Stimulated activated naive CD4-positive, alpha-beta T cell (primary cell): ENCODE results near the gene DLG2.

Source experiments
- DNase-seq, 6 experiments: peaks; one replicate each; lab custom pipeline; 2025; lab: John Stamatoyannopoulos, UW

DLG2 gene

DNA sequence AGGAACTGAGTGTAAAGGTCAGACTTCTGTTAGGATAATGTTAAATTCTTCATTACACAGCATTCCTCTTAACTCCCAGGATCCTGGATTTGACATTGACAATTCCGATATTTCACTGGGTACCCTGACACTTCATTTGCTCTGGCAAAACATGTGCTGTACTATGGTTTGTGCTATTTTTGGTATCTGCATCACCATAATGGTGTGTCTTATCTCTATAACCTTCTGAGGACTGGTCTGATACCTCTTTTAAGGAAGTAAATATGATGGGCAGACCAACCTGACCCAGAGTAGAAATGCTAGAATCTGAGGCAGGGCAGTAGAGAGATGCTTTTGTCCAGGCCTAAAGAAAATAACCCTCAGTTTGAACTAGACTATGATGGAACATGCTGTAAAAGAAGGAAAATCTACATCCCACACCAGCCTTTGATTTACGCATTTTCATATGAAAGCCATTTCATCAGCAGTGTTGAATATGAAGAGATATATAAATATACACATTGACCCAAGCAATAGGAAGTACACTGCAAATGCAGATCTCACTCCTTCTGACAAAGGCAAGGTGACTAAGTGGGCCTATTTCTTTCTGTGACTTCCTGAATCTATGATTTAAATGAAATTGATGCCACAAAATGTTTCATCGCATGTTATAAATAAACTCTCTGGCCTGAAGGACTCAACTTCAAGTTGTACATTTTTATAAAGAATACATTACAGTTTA lies 966.7 kb downstream of the DLG2 start:
- no peak for DNase-seq

DNA sequence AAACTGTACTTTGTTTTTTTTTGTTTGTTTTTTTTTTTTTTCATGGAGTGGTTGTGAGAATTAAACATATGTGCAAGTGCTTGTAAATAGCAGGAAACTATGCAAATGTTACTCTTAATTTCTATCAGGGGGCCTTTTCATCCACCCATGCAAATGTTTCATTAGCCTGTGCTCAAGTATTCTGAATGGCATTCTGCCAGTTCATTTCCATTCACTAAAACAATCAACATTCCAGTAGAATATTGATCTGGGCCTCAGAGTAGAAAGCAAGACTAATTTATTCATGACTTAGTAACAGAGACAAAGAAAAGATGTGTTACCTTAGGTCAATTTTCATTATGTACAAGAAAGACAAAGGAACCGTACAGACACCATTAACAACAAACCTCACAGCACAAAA lies 971.4 kb downstream of the DLG2 start:
- no peak for DNase-seq

DNA sequence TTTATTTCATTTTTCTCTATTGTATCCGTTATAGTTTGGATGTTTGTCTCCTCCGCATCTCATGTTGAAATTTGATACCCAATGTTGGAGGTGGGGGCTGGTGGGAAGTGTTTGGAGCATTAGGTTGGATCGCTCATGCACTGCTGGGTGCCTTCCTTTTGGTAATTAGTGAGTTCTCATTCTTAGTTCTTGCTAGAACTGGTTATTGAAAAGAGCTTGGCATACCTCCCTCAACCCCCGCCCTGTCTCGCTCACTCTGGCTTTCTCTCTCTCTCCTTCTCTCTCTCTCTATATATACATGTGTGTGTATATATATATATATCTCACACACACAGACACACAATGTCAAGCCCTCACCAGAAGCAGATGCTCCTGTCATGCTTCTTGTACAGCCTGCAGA lies 978.7 kb downstream of the DLG2 start:
- no peak for DNase-seq

DNA sequence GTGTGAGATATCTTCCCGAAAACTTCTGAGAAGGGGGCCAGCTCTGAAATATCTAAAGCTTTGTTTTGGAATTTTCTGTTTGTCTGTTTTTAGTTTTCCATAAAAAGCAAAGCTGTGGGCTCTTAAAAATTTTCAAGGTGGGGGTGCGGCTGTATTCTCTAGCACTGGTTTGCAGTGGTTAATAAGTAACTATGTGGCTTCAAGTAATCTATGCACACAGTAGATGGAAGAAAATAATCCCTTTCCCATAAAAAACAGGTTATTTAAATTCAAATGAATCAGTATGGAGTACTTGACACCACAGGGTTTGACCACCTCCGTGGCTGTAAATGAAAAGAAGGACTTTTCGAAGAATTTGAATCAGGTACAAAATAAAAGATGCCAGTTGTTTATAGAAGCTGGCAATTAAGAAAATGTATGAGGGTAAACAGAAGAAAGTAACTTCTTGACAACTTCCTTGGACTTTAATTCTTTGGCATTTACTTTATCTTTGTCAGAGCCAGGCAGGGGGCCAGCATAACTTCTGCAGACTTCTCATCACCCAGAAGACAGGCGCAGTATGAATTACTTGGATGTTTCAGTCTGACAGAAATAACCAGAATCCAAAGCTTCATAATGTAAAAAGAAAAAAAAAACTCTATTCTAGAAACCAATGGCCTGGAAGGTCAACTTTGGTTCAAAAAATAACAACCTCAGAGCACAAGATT lies 981.0 kb downstream of the DLG2 start:
- DNase-seq: no peak

DNA sequence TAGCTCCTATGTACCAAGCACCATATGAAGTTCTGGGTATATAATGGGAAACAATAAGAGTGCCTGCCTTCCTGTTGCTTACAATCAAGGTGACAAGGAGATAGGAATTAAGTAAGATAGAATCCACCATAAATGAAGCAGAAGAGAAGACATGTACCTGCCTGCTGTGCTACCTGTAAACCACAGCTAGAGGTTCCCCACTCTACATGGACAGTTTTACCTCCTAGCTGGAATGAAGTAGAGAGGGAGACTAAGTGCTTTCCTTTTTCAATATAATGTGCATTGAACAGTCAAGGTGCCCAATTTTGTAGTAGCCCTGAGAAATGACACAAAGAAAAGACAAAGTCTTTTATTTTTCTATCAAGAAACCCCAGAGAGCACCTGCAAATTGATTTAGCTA lies 984.6 kb downstream of the DLG2 start:
- DNase-seq: no peak

DNA sequence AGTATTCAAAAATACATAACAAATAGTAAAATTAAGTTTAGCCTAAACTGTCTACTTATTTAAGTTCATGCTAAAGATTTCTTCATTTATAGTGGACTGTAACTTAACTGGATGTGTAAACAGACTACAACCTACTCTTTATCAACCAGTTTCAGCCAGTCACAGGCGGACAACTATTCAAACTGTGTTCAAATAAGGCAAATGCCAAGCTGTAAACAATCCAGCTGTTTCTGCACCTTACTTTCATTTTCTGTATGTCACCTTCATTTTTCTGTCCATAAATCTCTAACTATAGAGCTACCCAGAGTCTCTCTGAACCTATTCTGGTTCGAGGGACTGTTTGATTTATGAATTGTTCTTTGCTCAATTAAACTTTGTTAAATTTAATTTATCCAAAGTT lies 992.8 kb downstream of the DLG2 start:
- DNase-seq: no peak

DNA sequence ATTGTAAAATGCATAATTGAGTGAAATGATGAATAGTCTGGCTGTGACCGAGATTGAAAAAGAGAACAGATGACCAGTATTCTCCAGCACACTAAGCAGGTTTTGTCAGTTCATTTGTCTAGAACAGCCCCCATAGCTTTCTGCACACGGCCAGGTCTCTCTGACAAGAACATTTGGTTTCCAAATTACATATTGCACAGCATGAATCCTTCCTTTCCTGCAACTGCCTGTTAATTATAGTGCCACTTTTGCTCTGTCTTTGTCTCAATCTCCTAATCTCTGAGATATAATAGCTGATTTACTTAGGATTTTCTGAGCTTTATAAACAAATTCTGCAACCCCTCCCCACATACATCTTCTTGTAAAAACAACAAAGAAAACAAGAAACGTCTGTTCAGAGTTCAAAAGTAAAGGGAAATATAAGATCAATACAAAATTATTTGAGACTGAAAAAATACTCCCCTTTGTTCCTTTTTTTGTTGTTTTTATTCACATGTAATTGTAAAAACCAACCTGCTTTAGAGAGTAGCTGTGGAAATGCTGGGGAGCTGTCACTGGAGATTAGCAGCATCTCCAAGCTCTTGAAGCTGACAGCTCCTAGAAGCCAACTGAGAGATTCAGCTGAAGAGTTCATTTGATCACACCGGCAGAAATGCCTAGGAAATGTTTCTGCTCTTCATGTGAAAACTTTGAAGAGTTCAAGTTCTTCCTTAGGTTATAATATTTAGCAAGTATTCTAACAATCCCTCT lies 998.1 kb downstream of the DLG2 start:
- DNase-seq: no peak

DNA sequence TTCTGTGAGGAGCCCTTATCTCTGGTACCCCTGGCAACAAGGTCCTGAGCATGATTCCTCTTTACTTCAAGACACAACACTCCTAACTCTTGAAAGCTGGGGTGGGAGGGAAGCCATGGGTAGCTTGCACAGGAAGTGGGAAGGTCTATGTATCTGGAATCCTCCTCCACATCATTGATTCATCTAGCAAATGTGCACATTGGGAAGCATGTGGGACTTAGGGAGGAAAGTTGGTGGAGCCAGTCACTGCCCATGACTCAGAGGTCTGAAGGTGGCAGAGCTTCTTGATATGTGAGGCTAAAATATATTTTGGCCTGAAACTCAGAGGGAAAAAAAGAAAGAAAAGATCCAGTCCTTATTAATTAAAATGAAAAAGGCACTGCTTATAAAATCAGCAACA lies 1000.9 kb downstream of the DLG2 start:
- DNase-seq: no peak

DNA sequence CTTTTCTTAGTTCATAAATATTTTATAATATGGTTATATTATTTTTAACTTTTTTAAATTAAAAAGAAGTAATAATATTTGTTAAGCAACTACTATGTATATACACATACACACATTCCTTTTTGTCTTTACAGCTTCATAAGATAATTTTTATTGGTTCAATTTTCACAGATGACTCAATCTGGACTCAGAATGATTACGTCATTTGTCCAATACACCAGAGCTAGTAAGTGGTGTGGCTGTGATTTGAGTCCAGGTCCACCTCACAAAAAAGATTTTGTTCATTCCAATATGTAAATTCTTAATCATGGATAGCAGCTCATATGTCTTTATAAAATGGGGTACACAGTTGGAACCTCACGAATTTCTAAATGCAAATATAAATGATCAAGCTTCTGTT lies 1014.5 kb downstream of the DLG2 start:
- DNase-seq: no peak

DNA sequence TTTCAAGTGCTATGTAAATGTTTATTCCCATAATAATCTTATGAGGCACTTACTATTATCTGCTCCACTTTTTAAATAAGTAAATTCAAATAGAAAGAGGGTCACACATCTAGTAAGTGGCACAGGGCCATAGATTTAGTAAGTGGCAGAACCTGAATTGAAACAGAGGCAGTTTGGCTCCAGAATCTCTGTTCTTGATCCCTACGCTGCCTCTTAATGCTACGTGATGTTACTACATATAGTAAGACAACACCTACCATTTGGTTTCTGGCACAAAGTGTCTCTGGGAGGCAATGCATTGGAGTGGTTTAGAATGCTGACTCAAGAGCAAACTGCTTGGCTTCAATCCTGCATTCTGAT lies 1018.3 kb downstream of the DLG2 start:
- no peak for DNase-seq

DNA sequence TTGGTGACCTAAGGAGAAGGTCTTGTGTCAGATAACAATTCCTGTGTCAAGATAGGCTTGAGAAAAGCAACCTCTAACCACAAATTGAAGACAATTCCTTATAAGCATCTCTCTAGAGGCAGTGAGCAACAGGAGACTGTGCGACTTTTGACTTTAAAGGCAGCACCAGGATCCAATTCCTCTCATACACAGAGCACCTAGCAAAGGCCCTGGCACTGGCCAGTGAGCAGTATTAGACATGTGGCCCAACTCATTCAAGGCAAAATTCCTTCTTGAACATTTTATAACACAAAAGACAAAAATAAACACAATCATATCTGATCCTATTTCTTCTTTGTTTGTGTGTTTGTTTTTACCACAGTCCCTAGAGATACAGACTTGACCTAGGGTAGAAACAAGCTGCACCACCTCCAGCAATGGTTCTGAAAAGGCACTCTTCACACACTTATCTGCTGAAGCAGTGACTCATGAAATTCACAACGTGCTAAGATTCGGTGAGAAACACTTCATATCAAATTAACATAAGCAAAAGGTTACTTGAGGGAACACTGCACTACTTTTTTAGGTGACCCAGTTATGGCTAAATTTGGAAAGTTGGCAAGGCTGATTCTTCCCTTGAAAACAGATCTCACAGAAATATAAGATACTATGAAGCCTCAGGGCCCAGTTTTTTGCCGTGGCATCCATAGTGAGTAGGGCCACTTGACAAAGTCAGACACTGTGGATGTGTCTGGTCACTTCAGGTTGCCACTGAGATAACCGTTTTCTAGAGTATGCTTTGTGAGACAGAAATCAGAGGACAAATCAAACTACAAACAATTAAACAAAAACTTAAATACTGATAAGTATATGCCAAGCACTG lies 1018.9 kb downstream of the DLG2 start:
- DNase-seq: no peak

DNA sequence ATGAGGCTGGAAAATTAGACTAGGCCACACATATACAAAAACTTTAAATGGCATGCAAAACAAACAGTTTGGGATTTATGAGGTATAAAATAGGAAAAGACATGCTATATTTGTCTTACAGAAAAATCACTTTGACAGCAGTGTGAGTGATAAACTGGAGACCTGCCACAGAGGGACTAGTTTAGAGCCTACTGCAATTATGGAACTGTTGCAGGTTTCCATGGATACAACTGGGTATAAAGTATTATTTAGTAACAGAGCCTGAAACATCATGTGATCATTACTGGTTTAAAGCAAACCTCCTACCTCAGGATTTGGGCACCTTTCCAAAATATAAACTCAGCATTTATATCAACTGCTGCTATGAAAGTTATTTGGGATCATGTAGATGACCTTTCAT lies 1032.5 kb downstream of the DLG2 start:
- no peak for DNase-seq

DNA sequence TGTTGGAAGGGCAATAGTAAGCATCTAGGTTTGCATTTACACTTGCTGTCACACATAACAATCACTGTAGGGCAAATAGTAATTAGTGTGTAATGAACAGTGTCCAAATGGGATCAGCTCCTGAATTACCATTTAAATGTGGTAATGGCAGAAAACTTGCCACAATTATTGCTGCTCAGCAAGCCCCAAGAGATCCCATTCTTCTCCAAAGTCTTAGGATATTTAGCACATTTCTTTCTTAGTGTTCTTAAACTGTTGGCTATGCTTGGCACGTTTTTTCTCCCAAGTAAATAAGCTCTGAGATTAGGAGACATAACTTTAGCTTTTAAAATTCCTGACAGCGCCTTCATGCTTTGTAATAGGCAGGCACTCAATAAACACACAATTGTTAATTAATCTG lies 1037.0 kb downstream of the DLG2 start:
- DNase-seq: no peak

DNA sequence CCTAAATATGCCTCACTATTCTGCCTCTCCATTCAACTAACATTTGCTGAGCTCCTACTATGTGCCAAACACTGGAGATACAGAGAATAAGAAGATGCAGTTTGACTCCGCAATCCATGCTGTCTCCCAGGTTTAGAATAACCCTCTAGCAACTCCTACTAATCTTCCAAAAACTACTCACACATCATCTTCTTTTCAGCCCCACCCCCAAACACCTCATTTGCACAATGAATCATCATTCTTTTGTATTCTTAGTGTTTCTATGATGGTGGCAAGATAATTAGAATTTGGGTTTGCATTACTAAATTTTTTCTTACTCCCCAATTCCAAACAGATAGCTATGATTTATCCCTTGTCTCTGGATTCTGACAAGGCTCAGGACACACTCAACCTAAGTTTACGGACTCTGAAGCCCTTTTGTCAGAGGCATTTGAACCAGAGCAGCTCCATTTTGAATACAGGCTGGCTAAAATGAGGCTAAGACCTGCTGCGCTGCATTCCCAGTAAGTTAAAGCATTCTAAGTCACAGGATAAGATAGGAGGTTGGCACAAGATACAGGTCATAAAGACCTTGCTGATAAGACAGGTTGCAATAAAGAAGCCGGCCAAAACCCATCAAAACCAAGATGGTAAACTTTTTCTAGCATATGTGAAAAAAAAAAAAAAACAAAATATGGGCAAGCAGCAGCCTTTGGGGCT lies 1038.9 kb downstream of the DLG2 start:
- no peak for DNase-seq

DNA sequence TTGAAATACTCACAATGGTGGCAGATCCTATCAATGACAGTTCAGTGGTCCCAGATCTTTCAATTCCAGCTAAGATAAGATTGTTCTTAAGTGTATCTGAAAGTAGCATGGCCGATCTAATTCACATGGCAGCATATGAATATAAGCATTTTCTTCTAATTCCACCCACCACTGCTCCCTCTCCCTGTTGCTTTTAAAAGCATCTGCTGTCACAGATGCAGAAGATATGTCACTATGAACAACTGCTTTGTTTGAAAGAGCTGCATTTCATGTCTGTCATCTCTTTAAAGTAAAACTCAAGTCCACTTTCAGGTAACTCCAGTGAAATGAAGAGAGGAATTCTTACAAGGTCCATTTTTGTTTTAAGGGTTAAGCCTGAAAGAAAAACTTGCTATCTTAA lies 1044.0 kb downstream of the DLG2 start:
- DNase-seq: no peak

DNA sequence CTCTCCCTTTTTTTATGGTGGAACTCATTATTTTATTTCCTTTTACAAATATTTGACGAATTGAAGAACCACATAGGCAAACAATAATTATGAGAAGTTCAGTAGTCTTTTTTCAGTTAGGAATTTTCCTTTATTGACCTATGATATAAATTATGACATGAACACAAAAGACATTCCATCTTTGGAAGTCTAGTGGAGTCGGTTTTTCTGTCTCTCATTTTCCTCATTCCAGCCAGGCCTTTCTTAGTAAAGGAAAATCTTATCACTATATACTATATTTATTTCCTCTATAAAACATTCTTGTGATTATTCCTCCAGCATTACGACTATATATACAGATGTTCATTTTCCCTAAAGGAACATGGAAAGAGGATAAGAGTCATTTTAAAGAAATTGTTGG lies 1046.1 kb downstream of the DLG2 start:
- no peak for DNase-seq

DNA sequence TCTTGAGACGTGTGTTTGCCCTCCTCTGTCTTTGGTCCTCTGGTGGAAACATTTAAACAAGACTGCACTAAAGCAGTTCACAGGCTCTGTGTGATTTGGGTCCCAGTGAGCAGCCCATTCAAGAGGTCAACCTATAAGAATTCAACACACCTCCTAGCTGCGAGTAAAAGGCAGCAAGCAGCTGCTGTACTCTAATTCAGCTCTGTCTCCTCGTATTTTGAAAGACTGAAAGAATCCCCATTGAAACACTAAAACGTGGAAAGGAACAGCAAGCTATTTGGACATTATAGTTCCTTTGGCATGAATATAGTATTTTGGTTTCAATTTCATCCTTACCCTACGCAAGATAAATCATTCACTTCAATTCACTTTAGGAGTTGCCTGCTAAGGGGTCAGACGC lies 1046.7 kb downstream of the DLG2 start:
- DNase-seq: no peak

DNA sequence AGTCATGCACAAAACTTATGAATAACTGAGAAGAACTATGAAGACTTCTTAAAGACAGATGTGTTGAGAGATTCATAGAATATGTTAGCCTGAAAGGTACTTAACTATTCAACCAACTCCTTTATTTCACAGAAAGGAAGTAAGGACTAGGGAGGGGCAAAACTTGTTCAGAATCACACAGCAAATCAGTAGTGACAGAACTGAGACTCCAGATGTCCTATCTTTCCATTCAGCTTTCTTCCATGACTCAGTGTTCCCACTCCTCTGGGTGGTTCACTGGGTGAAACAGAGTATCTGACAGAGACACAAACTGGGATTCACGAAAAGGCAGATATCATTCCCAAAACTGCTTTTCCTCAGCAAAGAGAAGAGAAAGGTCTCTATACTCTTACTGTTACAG lies 1053.3 kb downstream of the DLG2 start:
- no peak for DNase-seq

DNA sequence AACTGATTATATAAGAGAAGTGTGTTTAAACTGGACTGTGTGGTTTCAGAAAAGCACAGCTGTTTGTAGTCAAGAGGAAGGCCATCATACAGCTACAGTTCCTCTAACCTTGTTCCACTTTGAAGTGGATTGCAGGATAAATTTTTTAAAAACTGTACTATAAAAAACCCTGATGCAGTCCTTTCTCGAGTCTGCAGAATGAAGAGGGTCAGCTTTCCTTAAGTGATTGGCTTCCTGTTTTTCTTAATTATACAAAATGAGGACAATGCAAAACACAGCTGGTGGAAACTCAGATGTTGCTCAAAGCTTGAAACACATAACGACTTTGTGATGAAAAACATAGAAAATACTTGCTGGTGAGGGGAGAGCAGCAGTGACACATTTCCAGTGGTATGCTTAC lies 1060.5 kb downstream of the DLG2 start:
- no peak for DNase-seq

DNA sequence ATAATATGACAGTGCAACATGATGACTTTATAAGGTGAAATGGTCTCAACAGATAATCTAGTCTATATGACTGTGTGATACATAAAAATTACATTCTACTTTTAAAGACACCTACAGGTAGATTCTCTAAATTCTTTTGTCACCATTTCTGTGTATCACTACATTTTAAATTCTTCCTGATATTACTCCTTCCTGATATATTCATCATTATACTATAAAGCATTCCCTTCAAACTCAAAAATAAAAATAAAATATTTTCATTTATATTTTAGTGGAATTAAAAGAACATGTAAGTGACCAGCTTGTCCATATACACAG lies 1062.3 kb downstream of the DLG2 start:
- DNase-seq: no peak

DNA sequence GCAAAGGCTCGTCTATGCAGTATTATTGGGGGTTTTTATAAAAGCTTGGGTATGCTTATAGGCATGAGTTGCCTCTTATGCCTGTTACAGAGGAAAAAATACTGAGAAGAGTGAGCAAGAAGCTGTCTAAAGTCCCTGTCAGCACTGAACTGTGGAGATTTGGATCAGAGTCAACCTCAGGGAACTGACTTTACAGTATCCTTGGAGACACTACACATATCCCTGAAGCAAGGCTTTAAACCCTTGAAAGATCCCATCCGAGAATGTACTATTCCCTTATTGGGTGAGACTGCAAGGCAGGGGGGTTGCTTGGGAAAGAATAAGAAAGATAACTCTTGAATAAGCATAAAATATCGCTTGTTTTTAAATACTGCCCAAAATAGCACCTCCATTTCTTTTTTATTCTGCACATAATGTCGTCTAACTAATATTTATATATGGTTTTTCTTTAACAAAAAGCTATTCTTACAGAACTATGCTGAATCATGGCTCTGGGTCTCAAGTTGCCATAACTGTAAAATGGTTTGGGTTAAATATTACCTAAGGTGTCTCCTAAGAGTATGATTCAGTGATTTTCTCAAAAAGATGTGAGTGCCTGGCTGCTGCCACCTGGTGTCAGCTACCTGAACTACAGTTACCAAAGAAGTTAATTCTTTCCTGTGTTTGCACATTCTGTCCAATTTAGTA lies 1062.8 kb downstream of the DLG2 start:
- peak in 2 of 6 experiments; percentile 2 for DNase-seq
